LNCAP (cell line): Measurements from ENCODE around the gene HTR3B.

Experiments
- CTCF ChIP-seq: fragments of 450-650 bp; IDR thresholded peaks from 2 replicates; pipeline ENCODE4 v1.5.1; 2017; ENCODE audit warnings: mild to moderate bottlenecking

HTR3B gene

GRCh38 chr11:113894421-113894996, 10.1 kb upstream of the HTR3B start:
- TF ChIP-seq CTCF = no peak

- TF ChIP-seq CTCF = no peak
Measured at GRCh38 chr11:113895367-113896155, 9.0 kb upstream of the HTR3B start.

GRCh38 chr11:113896156-113896879, 8.3 kb upstream of the HTR3B start:
- peak; percentile 90 for TF ChIP-seq CTCF

- TF ChIP-seq CTCF = no peak
Measured at GRCh38 chr11:113901141-113901540, 3.5 kb upstream of the HTR3B start.

- peak; percentile 71 for TF ChIP-seq CTCF
Measured at GRCh38 chr11:113906038-113906437, 1.4 kb downstream of the HTR3B start.

GRCh38 chr11:113906516-113906915, 1.9 kb downstream of the HTR3B start:
- no peak for TF ChIP-seq CTCF

GRCh38 chr11:113907152-113907551, 2.6 kb downstream of the HTR3B start:
- no peak for TF ChIP-seq CTCF
